ENCODE measurements around the gene TEK.
"Not testable (repeated sequence)": the region's sequence is repeated elsewhere in the genome, so short reads cannot be mapped to it uniquely, and the experiment has no call there.

Gene TEK

DNA sequence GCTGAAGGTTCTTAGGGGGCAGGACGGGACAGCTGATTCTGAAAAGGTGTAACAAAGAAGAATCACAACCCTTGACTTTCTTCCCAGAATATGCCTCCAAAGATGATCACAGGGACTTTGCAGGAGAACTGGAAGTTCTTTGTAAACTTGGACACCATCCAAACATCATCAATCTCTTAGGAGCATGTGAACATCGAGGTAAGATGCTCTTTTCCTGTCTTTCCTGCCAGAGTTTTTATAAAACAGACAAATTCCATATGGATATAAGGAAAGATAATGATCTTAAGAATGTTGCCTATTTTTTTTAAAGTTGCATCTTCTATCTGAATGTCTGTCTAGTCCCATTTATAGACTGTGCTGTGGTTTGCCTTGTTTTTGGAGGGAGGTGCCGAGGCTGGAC is 100.0 kb downstream of the TEK start:
- no peak overlapping the region for H3K4me3 Mint-ChIP-seq
- no peaks in the 10 kb centered on the region for H3K9me3 Mint-ChIP-seq
- H3K27ac Mint-ChIP-seq: no peak overlapping the region
- no peaks in the 10 kb centered on the region for H3K4me1 Mint-ChIP-seq
- DNase-seq (no peak), ATAC-seq (no peak)
- peaks cover 3% of the 10 kb centered on the region for H3K27me3 Mint-ChIP-seq

DNA sequence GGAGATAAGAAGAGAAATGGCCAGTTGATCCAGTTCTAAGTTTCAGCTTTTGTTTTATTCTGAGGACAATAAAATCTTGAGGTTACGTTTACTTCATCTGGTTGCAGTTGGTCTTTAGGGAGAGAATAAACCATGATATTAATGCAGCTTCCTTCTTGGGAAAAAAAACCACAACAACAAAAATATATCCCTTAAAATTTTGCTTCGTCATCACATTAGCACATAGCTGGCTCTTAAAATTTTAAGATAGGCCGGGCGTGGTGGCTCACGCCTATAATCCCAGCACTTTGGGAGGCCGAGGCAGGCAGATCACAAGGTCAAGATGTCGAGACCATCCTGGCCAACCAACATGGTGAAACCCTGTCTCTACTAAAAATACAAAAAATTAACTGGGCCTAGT is 101.6 kb downstream of the TEK start:
- Mint-ChIP-seq H3K4me1 (no peaks in the 10 kb centered on the region), H3K9me3 (no peaks in the 10 kb centered on the region), H3K4me3 (no peak overlapping the region), H3K27ac (no peak overlapping the region), H3K27me3 (peaks cover 15% of the 10 kb centered on the region)
- no peak for ATAC-seq
- no peak for DNase-seq

DNA sequence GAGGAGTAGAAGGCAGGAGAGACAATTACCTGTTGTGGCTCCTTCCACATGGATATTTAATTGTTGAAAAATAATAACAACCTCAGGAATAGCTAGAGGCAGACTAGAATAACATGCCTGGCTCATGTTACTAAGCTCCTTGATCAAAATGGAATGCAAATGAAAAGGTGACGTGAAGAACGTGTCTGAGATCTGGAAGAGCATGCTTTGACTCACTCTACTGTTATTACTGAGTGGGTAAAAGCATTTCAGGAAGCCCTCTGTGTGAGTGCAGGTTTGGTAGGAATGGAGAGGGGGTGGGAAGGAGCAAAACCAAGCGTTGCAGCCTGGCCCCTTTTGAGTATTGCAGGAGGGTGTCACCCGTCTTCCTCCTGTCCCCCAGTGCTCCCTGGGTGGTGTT is 103.2 kb downstream of the TEK start:
- H3K9me3 Mint-ChIP-seq: no peaks in the 10 kb centered on the region
- H3K27me3 Mint-ChIP-seq: peaks cover 15% of the 10 kb centered on the region
- DNase-seq: no peak
- no peak overlapping the region for H3K4me3 Mint-ChIP-seq
- no peak overlapping the region for H3K27ac Mint-ChIP-seq
- ATAC-seq: no peak
- H3K4me1 Mint-ChIP-seq: no peaks in the 10 kb centered on the region

DNA sequence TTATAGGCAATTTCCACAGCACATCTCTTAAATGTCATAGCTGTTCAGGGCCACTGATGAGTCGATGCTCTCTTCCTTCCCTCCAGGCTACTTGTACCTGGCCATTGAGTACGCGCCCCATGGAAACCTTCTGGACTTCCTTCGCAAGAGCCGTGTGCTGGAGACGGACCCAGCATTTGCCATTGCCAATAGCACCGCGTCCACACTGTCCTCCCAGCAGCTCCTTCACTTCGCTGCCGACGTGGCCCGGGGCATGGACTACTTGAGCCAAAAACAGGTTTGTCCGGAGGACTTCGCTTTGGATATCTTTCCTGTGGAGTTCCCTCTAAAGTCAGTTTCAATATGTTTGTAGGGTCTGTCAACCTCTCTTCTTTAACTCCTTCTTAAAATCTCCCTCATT is 103.6 kb downstream of the TEK start:
- Mint-ChIP-seq H3K4me3 (no peak overlapping the region), H3K4me1 (no peaks in the 10 kb centered on the region), H3K9me3 (no peaks in the 10 kb centered on the region), H3K27me3 (peaks cover 15% of the 10 kb centered on the region), H3K27ac (no peak overlapping the region)
- ATAC-seq (no peak), DNase-seq (no peak)

- Mint-ChIP-seq H3K9me3 (peaks cover 12 to 18% of the 10 kb centered on the region in 2 donors), H3K4me1 (no peaks in the 10 kb centered on the region)
- no peak for ATAC-seq
These were observed 118.2 kb downstream of the TEK start for GRCh38 chr9:27227192-27227591.

GRCh38 chr9:27239648-27240047 is 130.6 kb downstream of the TEK start:
- H3K27me3 Mint-ChIP-seq, H3K4me1 Mint-ChIP-seq, H3K4me3 Mint-ChIP-seq, ATAC-seq, H3K27ac Mint-ChIP-seq, DNase-seq: not testable (repeated sequence)
- H3K9me3 Mint-ChIP-seq: peaks cover 0 to 25% of the 10 kb centered on the region in 2 donors

More at GRCh38 chr9:27227192-27227591, 118.2 kb downstream of the TEK start:
- Mint-ChIP-seq H3K27ac (no peak overlapping the region), H3K27me3 (peaks cover 18% of the 10 kb centered on the region), H3K4me3 (no peak overlapping the region)
- DNase-seq: no peak

DNA sequence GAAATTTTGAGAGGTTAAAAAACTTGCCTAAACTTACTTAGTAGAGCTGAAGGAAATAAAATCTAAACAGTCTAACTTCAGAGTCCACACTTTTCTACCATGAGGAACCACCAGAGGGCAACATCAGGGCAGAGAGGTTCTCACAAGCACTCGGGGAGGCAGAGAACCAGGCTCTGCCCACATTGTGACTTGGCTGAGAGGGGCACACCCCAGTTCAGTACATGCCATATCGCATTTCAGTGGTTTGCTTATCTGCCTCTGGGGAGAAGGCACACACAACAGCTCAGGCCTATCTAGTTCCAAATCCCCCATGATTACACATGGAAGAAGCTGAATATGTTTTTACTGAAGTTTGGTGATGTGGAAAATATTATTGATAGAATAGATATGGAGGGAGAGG is 138.7 kb downstream of the TEK start:
- Mint-ChIP-seq H3K4me1 (no peaks in the 10 kb centered on the region), H3K27me3 (peaks cover 19% of the 10 kb centered on the region), H3K9me3 (peaks cover 0 to 8% of the 10 kb centered on the region in 2 donors), H3K4me3 (no peak overlapping the region), H3K27ac (peak overlapping the region in 1 of 2 donors; percentile 76)
- ATAC-seq (no peak), DNase-seq (no peak)

GRCh38 chr9:27248702-27249101 is 139.7 kb downstream of the TEK start:
- H3K9me3 Mint-ChIP-seq: peaks cover 0 to 2% of the 10 kb centered on the region in 2 donors
- ATAC-seq: no peak
- no peaks in the 10 kb centered on the region for H3K4me1 Mint-ChIP-seq
- no peak overlapping the region for H3K4me3 Mint-ChIP-seq
- peaks cover 19% of the 10 kb centered on the region for H3K27me3 Mint-ChIP-seq
- no peak overlapping the region for H3K27ac Mint-ChIP-seq
- DNase-seq: no peak

DNA sequence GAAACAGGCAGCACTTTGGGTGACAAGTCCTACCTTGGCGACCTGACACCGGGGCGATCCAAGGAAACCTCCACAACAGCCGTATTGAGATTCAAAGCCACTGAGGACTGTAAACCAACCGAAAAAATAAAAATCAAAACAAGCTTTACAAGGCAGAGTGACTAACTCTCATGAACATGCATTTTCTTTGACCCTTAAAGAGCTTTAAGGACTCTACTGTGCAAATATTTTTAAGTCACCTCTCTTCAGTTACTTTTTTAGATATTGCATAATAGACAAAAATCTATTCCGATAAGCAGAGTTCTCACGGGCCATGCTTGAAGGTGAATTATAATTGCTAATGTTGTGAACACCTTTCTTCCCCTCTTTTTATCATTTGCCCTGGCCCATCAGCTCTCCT is 149.6 kb downstream of the TEK start:
- Mint-ChIP-seq H3K9me3 (peaks cover 0 to 6% of the 10 kb centered on the region in 2 donors), H3K27me3 (no peaks in the 10 kb centered on the region), H3K4me1 (no peaks in the 10 kb centered on the region), H3K27ac (no peak overlapping the region), H3K4me3 (no peak overlapping the region)
- DNase-seq: no peak
- ATAC-seq: no peak

GRCh38 chr9:27260789-27261516 is 151.9 kb downstream of the TEK start:
- Mint-ChIP-seq H3K27me3 (no peaks in the 10 kb centered on the region), H3K27ac (no peak overlapping the region), H3K4me3 (no peak overlapping the region), H3K4me1 (no peaks in the 10 kb centered on the region), H3K9me3 (no peaks in the 10 kb centered on the region)
- ATAC-seq (no peak), DNase-seq (no peak)

- Mint-ChIP-seq H3K4me3 (no peak overlapping the region), H3K27me3 (no peaks in the 10 kb centered on the region), H3K9me3 (no peaks in the 10 kb centered on the region), H3K27ac (no peak overlapping the region), H3K4me1 (no peaks in the 10 kb centered on the region)
- no peak for DNase-seq
- no peak for ATAC-seq
These were observed 152.6 kb downstream of the TEK start for GRCh38 chr9:27261517-27262211.

GRCh38 chr9:27272103-27272502 is 163.1 kb downstream of the TEK start:
- DNase-seq (no peak), ATAC-seq (no peak)
- H3K27ac Mint-ChIP-seq: no peak overlapping the region
- no peaks in the 10 kb centered on the region for H3K27me3 Mint-ChIP-seq
- no peaks in the 10 kb centered on the region for H3K9me3 Mint-ChIP-seq
- no peak overlapping the region for H3K4me3 Mint-ChIP-seq
- H3K4me1 Mint-ChIP-seq: no peaks in the 10 kb centered on the region

DNA sequence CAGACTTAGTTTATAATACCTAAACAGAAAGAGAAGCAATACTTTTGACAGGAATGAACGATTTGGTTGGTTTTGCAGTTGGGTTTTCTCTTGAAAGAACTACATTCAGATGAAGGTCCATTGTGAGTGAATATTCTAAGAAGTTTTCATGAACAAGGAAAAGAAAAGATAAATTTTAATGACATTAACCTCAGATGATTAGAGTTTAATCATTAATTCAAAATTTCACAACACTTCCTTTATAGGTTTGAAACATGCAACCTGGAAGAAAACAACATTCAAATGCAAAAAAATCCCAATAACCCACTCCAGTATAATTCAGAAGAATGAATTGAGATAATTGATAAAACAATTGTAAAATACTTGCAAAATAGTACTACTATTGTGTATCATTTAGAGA is 164.2 kb downstream of the TEK start:
- ATAC-seq (no peak), DNase-seq (no peak)
- Mint-ChIP-seq H3K9me3 (no peaks in the 10 kb centered on the region), H3K27ac (no peak overlapping the region), H3K4me1 (no peaks in the 10 kb centered on the region), H3K4me3 (no peak overlapping the region), H3K27me3 (peaks cover 3% of the 10 kb centered on the region)

DNA sequence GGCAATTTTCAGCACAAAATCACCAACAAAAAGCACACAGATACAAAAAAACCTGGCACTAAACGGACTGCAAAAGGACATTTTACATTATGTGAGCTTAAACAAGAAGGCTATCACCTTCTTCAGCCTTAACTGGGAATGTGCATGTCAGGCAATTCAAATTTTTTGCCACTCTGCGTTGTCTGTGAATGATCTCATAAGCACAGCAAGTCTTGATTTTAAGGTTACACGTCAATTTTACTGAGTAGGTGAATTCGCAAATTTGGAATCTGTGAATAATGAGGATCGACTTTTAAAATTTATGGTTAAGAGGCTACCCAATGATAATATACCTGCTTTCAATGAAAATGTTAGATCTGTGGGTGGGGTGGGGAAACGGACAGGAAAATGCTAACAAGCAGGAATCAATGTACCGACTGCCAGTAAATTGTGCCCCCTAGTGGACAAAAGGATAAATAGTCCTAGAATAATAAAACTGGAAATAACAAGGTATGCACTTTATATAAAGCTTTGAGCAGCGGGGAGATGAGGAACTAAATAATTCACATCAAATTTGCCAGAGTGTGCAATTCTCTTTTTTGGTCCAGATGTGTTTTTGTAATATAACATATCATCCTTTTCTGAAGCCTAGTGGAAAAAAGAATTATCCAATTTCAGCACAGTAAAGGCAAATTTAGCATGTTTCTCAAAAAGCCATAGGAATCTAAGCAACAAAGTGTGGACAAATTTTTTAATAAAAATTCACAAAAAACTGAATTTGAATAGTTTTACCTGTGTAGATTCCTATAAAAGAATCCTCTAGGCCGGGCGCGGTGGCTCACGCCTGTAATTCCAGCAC is 167.4 kb downstream of the TEK start:
- Mint-ChIP-seq H3K4me3 (no peak overlapping the region), H3K27me3 (peaks cover 6% of the 10 kb centered on the region)

GRCh38 chr9:27278374-27278773 is 169.3 kb downstream of the TEK start:
- Mint-ChIP-seq H3K4me1 (peaks cover 6% of the 10 kb centered on the region), H3K4me3 (no peak overlapping the region), H3K9me3 (no peaks in the 10 kb centered on the region), H3K27me3 (peaks cover 13% of the 10 kb centered on the region), H3K27ac (no peak overlapping the region)
- ATAC-seq (no peak), DNase-seq (no peak)

More for the DNA sequence above, 167.4 kb downstream of the TEK start:
- Mint-ChIP-seq H3K27ac (no peak overlapping the region), H3K4me1 (peaks cover 3% of the 10 kb centered on the region), H3K9me3 (no peaks in the 10 kb centered on the region)
- DNase-seq (peak in 1 of 2 donors; percentile 8), ATAC-seq (no peak)

DNA sequence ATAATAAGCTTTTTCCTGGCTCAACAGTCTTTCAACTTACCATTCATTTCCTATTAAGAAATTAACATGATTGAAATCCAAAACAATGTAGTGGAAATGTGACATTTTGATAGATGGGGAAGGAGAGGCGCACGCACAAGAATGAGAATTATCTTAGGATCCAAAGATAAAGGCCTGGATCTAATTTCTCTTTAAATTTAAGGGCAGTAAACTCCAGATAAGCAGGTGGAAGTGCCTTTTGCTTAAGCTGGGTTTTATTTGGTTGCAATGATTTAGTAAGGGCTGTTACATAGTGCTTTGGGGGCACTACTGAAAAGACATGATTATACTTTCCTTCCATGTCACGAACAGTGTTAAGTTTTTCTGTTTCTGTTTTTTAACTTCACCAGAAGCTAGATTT is 170.6 kb downstream of the TEK start:
- Mint-ChIP-seq H3K9me3 (no peaks in the 10 kb centered on the region), H3K4me1 (peaks cover 6% of the 10 kb centered on the region), H3K27ac (no peak overlapping the region), H3K4me3 (no peak overlapping the region), H3K27me3 (peaks cover 14% of the 10 kb centered on the region)
- ATAC-seq: no peak
- no peak for DNase-seq
